GM12875 (cell line): ENCODE data around the gene IWS1.
"Not testable (repeated sequence)": the region's sequence is repeated elsewhere in the genome, so short reads cannot be mapped to it uniquely, and the experiment has no call there.

Source experiments
- H3K4me3 ChIP-seq: one replicate; pipeline ENCODE4 v1.5.1; 2011; ENCODE audit warnings: low read depth, low read length, control low read depth
- CTCF ChIP-seq: IDR thresholded peaks from 2 replicates; pipeline ENCODE4 v1.5.1; 2011; ENCODE audit warnings: low read depth, mild to moderate bottlenecking, control low read depth, inconsistent platforms, low read length, moderate library complexity, borderline replicate concordance; ENCODE audit not compliant: insufficient read depth

IWS1 gene

GRCh38 chr2:127545189-127545588 is 18.9 kb upstream of the IWS1 start:
- no peak overlapping the region for H3K4me3 ChIP-seq
- no peak for TF ChIP-seq CTCF

DNA sequence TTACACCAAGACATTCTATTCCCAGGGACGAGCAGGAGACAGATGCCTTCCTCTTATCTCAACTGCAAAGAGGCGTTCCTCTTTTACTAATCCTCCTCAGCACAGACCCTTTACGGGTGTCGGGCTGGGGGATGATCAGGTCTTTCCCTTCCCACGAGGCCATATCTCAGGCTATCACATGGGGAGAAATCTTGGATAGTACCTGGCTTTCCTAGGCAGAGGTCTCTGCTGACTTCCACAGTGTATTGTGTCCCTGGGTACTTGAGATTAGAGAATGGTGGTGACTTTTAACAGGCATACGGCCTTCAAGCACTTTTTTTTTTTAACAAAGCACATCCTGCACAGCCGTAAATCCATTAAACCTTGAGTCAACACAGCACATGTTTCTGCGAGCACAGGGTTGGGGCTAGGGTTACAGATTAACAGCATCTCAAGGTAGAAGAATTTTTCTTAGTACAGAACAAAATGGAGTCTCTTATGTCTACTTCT is 16.8 kb upstream of the IWS1 start:
- H3K4me3 ChIP-seq = not testable (repeated sequence)

DNA sequence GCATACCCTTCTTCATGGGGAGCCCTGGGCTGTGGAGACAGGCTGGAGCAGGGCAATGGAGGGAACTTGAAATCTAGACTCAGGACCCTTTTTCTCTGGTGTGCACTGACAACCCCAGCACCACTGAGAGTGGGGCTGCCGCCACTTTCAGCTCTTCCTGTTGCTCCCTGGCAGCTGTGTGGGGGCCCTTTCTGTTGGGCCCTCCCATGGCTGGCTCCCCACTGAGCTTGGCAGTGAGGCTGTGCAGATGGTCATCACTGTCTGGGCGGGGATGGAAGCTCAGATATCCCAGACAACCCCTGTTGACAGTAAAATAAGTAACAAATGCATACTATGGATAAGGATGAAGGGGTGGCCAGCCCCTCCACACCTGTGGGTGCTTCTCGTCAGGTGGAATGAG is 15.9 kb upstream of the IWS1 start:
- TF ChIP-seq CTCF = no peak

DNA sequence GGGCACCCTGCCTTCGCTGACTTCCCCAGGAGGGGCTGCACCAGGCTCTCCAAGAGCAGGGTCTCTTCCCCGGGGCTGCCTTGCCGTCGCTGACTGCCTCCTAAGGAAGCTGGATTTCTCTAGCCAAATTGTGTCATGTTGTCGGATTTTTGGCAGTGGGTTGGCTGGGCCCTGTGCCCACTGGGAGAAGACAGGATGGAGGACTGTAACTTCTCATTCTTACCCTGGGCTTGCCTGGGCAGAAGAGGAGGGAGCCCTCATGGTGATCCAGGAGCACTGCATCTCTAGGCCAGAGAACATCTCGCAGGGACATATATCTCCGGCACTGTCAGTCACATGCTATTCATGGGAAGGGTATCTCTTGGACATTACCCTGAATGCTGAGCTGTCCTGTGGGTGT is 15.5 kb upstream of the IWS1 start:
- TF ChIP-seq CTCF = no peak
- H3K4me3 ChIP-seq = no peak overlapping the region

More for the DNA sequence above, 15.9 kb upstream of the IWS1 start:
- H3K4me3 ChIP-seq = no peak overlapping the region

GRCh38 chr2:127537644-127538043 is 11.4 kb upstream of the IWS1 start:
- no peak for TF ChIP-seq CTCF
- H3K4me3 ChIP-seq = no peak overlapping the region

- no peak overlapping the region for H3K4me3 ChIP-seq
- no peak for TF ChIP-seq CTCF
Measured at GRCh38 chr2:127536707-127537541, 10.6 kb upstream of the IWS1 start.

GRCh38 chr2:127535918-127536317 is 9.6 kb upstream of the IWS1 start:
- TF ChIP-seq CTCF = no peak
- no peak overlapping the region for H3K4me3 ChIP-seq
